Globus pallidus (tissue), 1 donor: Measurements from ENCODE around the gene TENM3.
"Not testable (repeated sequence)": the region's sequence is repeated elsewhere in the genome, so short reads cannot be mapped to it uniquely, and the experiment has no call there.

Source experiments
- DNase-seq: peaks from one replicate; pipeline ENCODE4 v3.0.0-alpha.2; 2015; ENCODE audit warnings: low spot score

The TENM3 gene

GRCh38 chr4:182337366-182337765, 94.2 kb downstream of the TENM3 start:
- no peak for DNase-seq

DNA sequence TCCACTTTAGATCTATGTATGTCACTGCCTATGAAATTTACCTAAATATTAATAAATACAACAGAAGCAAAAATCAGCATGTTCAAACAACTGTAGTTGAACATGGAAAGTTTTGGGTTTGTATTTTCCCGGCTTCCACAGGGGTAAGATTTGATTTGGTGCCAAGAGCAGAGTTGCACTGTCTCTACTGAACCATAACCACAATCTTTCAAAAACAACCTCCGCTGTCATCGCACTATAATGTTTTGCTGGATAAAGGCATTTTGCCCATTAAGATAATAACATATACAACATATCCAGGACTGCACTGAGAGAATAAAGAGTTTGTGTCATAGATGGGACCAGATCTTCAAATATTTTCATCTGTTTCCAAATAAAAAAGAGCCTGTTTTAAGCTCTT, 94.9 kb downstream of the TENM3 start:
- no peak for DNase-seq

GRCh38 chr4:182338746-182339145, 95.5 kb downstream of the TENM3 start:
- no peak for DNase-seq

- no peak for DNase-seq
Observed at GRCh38 chr4:182339221-182339641, 96.0 kb downstream of the TENM3 start.

DNA sequence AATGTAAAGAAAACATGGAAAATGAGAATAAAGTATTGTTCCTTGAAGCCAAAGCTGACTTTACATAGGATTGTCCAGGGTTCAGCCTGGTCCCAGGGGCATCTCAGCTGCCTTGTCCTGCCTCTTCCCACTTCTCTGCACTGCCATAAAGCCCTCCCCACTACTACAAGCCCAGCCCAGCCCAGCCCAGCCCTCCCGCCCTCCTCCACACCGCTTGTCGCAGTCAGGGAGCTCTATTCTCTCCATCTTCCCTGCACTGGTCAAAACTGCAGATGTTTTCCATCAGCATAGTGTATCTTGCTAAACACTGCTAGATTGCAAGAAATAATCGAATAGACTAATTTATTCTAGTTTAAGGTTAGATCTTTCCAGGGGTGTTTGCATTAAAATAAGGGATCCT, 100.3 kb downstream of the TENM3 start:
- DNase-seq: no peak

DNA sequence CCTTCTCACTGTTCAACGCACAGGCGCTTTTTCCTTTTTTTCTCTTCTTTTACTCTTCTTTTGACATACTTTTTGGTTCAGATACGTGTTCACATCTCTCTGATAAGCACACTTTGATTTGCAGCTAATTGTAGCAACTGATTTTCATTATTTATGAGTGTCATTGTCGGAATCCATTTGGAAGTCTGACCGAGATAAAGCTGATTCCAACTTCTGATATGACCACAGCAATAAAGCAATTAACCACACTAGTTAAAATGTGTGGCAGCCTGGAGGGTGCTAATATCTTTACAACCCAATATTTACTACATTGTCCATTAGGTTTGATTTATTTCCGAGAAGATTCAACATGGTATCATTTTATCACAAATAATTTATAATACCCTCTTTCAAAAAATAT, 101.8 kb downstream of the TENM3 start:
- no peak for DNase-seq

DNA sequence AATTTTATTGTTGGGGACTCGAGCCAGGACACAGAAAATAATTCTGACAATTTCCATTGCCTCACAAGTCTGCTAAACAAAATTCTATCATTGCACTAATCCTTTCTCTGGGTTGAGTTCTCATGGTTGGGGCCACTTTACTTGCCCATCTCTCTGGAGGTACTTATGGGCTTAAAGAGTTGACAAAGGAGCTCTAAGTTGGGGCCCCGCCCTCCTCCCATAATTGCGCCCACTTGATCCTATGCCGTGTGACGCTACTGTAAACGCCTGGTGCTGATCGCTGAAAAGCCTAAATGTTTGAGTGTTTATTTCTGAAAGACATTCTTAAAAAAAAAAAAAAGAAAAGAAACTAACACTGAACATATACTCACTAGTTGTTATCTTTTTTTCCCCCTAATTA, 103.0 kb downstream of the TENM3 start:
- no peak for DNase-seq

- no peak for DNase-seq
Observed at GRCh38 chr4:182346675-182347375, 103.6 kb downstream of the TENM3 start.

- DNase-seq: no peak
Observed at GRCh38 chr4:182348779-182349326, 105.7 kb downstream of the TENM3 start.

DNA sequence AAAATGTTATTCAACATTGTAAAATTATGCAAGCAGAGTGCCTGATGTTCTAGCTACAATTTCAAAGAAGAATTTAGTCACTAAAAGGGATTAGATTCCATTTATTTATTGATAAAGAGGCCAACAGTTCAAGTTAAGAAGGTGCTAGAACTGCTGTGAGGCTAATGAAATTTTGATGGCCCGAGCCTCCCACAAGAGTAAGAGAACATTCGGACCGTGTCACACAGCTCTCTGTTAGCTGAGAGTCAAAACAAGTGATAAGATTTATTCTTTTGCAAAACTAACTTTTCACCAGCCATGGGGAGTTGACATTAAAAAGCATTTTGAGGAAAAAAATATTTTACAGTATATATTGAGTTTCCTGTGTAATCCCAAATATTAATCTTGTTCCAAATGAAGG, 106.8 kb downstream of the TENM3 start:
- DNase-seq: no peak

GRCh38 chr4:182351485-182351884, 108.3 kb downstream of the TENM3 start:
- no peak for DNase-seq

GRCh38 chr4:182354106-182354505, 110.9 kb downstream of the TENM3 start:
- no peak for DNase-seq

DNA sequence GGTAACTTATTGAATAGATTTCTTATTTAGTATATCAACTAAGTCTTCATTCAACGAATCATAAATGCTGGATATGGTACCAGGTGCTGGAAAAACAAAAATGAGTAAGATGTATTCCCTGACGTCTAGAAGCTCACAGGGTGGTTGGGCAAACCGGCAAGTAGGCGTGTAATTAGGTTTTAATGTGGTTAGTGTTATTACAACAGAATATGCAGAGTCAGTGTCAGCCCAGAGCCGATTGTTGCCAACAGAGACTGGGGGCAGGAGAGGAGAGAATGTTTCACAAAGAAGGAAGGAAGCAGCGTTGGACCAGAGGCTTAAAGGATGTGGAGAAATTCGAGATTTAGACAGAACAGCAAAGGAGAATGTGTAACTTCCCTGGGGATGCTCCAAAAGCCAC, 111.7 kb downstream of the TENM3 start:
- DNase-seq: no peak

GRCh38 chr4:182367153-182367552, 124.0 kb downstream of the TENM3 start:
- peak; percentile 5 for DNase-seq

- no peak for DNase-seq
Observed at GRCh38 chr4:182369211-182369610, 126.0 kb downstream of the TENM3 start.

GRCh38 chr4:182370491-182370890, 127.3 kb downstream of the TENM3 start:
- no peak for DNase-seq

- no peak for DNase-seq
Observed at GRCh38 chr4:182380771-182381181, 137.6 kb downstream of the TENM3 start.

DNA sequence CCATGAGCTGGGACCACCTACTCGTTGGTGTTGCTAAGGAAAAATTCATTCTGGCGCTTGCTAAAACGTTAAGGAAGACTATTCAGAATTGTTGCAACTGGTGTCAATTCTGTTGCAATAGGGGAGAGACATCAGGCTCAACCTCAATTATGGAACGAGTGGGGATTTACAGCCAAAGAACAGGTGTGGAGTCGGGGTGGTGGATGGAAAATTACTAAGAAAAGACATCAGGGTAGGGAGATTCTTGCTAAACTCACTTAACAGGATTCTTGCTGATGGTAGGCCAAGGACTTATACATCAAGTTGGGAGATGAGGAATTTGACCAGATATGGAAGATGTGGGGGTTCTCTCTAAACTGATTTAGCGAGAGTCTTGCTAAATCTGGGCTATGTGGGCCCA, 139.7 kb downstream of the TENM3 start:
- no peak for DNase-seq

- DNase-seq: no peak
Observed at GRCh38 chr4:182384631-182385091, 141.5 kb downstream of the TENM3 start.

GRCh38 chr4:182385897-182386296, 142.7 kb downstream of the TENM3 start:
- no peak for DNase-seq

- DNase-seq: not testable (repeated sequence)
Observed at GRCh38 chr4:182386576-182386975, 143.4 kb downstream of the TENM3 start.

DNA sequence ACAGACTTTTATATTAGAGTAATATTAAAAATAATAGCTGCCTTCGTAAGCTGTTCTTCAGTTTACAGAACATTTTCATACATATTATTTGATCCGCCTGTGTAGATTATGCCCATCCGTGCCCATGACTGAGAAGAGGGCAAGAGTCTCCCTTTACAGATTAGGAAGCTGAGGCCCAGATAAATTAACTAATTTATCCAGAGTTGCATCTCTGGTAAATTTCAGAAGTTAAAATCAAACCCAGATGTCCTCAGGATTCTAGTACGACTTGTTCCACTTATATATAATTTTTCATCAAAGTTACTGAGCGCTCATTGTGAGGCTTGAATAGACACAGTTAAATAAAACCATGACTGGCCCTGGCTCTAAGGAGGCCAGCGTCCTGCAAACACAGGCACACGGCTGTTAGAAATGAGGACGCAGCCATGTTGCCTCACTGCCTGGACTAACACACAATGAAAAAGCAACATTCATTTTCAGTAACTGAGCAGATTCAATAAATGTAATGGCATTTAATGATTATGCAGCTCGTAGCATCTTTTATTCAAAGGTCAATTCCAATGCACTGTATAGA, 148.0 kb downstream of the TENM3 start:
- no peak for DNase-seq

DNA sequence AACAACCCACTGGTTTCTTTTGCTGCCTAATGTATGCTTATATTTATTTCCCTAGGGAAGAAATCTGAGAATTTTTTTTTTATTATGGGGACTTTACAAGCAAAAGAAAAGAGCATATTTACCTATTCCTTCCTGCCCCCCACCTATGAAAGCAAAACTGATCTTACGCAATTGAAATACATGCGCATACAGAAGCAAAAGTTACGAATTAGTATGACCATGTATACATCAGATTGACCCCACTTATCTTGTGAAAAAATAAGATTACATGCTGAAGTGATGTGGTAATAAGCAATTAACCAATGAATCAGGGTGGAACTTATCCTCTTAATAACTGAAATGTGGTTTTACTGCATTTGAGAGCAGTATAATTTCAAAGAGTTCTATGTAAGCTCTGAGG, 151.0 kb downstream of the TENM3 start:
- DNase-seq: no peak

DNA sequence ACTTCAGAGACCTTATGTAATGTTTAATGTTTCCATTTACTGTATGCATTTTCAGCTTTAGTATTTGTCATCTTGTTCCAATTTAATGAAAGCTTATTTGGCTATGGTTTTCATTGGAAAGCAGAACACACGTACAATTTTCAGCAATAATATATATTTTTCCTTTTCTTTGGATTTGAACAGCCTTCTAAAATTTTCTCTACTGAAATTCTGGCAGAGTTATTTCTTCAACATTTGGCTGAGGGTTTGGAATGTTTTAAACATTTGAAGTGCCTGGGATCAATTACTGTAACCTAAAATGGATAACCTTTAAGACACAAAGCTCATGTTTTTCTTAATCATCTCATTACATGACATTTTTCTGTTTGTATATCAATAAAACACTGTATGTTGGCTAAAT, 156.9 kb downstream of the TENM3 start:
- no peak for DNase-seq
